GM19397 (cell line): ENCODE data around the gene VSTM2B.

Source experiments
- ATAC-seq: cut with Tn5 transposase; IDR thresholded peaks from one replicate; pipeline ENCODE4 v1.9.1; 2021; ENCODE audit warnings: mild to moderate bottlenecking, moderate library complexity; ENCODE audit not compliant: unreplicated experiment

VSTM2B gene

DNA sequence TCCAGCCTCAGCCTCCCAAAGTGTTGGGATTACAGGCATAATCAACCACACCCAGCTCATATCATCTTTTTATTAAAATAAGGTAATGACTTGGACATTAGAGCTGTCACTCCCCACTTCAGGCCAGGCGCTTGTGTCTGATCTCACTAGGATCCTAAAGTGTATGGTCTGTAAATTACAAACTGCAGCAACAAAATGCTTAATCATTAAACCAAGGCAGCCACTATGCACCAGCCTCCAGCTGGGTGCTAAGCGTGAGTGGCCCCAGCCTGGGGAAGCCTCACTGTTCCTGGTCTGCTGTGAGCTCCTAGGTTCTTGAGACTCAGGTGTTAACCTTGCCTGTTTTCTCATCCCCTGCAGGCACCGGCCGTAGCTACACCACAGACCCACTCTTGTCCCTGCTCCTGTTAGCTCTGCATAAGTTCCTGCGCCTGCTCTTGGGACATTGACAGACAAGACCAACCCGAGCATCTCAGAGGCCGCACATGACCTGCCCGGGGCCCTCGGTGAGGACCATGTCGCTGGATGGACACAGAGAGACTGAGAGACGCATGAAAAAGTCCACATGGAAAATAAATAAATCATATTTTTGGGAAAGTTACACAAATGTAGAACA lies 37.8 kb downstream of the VSTM2B start:
- ATAC-seq: no peak

DNA sequence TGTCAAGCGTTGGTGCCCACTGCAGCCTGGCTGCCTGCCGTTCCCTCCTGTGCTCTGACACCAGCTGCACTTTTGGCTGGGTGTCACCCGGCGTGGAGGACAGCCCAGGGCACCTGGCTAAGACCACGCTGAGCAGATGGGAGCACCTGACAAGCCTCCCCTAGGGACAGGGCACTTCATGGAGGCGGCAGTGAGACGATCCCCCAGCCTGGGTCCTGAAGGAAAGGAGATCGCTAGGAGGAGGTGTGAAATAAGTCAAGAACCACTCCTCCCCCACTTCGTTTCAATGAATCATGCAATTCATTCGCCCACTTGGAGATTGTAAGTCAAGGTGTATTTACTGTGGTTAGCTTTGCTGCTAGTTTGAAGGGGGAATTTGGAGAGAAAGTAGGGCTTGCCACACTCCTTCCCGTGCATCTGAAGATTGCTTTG lies 38.8 kb downstream of the VSTM2B start:
- no peak for ATAC-seq

DNA sequence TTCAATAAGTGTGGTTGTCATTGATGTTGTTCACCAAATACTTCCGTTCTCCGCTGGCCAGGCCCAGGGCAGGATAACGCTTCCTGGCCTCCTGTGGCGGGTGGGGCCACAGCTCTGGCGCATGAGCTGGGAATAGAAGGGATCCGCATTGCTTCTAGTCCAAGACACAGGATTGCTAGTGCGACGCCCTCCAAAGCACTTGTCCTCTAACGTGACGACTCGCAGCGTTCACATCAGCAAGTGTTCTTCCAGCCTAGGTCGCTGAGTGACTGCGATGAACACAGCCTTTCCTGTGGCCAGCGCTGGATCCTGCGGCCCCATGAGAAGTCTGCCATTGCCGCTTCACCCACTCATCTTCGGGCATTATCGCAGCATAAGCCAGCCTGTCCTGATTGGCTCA lies 39.4 kb downstream of the VSTM2B start:
- ATAC-seq: no peak

DNA sequence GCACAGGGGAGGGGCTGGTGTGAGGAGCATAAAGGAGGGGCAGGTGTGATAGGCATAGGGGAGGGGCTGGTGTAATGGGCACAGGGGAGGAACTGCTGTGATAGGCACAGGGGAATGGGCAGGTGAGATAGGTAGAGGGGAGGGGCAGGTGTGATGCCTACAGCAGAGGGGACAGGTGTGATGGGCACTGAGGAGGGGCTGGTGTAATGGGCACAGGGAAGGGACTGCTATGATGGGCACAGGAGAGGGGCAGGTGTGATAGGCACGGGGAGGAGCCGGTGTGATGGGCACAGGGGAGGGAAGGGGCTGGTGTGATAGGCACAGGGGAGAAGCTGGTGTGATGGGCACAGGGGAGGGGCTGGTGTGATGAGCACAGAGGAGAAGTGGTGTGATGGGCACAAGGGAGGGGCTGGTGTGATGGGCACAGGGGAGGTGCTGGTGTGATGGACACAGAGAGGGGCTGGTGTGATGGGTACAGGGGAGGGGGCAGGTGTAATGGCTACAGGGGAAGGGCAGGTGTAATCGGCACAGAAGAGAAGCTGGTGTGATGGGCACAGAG lies 40.8 kb downstream of the VSTM2B start:
- ATAC-seq: no peak

DNA sequence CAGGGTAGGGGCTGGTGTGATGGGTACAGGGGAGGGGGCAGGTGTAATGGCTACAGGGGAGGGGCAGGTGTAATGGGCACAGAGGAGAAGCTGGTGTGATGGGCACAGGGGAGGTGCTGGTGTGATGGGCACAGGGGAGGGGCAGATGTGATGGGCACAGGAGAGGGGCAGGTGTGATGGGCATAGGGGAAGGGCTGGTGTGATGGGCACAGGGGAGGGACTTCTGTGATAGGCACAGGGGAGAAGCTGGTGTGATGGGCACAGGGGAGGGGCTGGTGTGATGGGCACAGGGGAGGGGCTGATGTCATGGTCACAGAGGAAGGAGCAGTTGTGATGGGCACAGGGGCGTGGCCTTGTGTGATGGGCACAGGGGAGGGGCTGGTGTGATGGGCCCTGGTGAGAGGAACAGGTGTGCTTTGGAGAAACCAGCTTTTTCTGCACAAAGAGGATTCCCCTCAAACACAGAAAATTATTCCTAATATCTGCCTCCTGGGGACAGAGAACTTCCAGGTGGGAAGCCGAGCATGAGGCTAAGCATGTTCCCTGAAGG lies 41.6 kb downstream of the VSTM2B start:
- ATAC-seq: no peak

DNA sequence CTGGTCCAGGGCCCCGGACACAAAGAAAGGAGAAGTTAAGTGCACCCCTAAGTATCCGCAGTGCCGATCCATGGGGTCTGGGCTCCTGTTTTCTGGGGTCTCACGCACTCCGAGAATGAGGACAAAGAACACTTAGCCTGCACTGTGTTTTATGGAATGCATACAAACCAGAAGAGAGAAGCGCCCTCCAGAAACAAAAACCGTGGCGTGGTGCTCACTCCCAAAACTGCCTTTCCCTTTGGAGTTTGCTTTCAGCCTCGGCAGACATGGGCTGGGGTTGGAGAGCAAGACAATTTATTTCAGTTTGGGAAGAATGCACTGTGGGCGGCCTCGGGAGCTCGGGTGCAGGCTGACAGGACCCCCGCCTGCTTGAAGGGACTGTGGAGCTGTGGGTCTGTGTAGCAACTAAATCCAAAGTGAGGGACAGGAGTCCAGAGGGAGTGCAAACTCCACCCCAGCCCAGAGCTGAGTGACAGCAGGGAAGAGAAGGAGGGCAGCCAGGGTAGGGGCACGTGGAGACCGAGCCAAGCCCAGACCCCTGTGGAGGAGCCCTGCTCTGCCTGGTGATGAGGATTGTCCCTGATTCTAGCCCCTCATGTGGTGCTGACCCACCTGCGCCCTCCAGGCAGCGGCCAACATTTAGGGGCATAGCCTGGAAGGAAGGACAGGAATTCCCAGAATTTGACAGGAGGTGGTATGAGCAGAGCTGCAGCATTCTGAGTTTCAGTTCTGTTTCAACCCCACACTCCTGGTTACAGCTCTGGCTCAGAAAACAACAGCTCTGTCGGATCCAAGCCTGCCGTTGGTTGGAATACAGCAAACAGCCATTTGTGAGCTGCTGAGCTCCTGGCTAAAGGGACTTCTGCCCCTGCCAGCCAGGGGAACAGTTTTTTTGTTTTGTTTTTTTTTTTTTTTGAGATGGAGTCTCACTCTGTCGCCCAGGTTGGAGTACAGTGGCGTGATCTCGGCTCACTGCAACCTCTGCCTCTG lies 42.5 kb downstream of the VSTM2B start:
- no peak for ATAC-seq

DNA sequence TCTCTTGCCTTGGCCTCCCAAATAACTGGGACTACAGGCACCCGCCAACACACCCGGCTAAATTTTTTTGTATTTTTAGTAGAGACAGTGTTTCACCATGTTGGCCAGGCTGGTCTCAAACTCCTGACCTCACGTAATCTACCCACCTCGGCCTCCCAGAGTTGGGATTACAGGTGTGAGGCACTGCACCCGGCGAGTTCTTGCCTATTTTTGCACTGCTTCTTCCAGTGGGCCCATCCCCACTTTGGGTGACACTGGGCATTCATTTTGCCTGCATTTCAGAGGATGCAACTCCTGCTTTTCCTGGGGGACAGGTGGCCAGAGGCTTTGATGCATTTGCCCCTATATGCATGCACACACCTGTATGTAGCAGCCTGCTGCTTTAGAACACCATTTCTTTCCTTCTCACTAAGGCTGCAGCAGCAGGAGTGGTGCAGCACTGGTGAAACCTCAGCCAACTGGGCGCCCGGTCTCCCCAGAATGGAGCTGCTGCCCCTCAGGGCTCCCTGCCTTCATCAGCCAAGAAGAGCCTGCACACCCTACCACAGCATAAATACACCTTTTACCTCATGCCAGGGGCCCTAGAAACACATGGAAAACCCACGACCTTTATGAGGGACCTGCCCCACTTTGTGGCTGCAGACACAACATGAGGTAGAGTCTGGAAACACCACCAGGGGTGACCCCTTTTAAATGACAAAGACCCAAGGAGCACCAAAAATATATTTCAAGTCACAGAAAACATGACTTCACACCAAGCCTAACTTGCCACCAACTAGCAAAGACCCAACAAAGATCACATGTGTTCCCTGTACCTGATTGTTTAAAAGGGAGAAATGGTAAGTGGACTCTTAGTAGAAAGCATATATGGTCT lies 43.5 kb downstream of the VSTM2B start:
- ATAC-seq: no peak

DNA sequence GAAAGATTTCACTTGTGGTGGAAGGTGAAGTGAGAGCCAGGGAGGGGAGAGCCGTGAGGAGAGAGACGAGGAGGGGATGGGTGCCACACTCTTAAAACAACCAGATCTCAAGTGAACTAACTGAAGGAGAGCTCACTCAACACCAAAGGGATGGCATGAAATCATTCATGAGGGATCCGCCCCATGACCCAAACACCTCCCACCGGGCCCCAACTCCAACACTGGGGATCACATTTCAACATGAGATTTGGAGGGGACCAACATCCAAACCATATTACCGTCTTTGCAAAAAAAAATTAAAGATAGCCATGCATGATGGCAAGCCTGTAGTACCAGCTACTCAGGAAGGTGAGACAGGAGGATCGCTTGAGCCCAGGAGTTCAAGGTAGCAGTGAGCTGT lies 45.4 kb downstream of the VSTM2B start:
- ATAC-seq: no peak

DNA sequence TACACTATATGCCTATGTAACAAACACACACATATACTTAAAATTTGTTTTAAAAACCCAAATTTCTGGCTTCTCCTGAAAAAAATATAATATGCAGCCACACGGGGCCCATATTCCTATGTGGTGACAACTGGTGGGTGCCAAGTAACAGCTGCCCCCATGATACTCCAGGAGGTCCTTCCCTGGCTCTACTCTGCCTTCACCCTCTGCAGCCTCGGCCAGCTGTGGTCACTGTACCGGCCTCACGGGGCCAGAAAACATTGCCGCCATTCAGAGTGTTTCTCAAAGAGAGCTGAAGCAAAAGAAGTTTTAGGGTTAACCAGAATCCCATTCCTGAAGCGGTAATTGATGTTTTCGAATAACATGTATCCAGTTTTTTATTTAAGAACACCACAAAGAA lies 47.7 kb downstream of the VSTM2B start:
- ATAC-seq: no peak

DNA sequence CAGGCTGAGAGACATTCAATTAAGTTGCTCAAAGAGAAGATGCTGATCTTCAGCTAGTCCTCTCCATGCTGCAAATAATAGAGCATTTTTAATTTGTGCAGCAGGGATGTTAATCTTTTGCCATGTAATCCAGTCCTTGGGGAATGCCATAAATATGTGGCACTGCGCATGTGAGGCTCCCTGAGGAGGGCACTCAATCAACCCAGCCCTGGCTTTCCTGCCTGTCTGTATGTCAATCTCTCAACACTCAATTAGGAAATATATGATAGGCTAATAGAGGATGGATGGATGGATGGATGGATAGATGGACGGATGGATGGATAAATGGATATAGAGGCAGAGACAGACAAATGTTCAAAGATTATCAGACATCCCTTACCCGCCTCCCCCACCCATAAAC lies 48.7 kb downstream of the VSTM2B start:
- ATAC-seq: no peak

DNA sequence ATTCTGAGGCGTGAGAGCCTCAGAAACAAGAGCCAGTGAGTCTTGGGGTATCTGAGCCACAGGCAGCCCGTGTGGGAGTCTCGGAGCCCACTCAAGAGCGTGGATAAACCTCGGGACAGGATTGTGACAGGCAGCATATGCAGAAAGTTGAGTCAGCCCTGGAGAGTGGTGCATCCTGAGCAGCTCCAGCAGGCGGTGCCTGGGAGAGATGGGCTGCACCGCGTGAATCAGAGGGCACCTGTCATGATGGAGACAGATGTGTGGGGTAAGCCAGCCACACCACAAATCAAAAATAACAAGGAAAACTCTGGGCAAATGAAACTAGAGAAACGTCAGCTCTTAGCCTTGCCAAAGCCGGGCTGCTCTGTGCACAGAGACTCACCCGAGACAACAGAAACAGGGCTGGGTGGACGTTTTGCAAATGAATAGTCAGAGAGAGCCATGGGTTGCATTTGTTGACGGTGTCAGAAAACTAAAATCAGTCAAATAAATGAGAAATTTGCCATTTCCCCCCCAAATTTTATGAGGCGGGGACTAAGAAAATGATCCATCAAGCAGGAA lies 50.3 kb downstream of the VSTM2B start:
- ATAC-seq: no peak

DNA sequence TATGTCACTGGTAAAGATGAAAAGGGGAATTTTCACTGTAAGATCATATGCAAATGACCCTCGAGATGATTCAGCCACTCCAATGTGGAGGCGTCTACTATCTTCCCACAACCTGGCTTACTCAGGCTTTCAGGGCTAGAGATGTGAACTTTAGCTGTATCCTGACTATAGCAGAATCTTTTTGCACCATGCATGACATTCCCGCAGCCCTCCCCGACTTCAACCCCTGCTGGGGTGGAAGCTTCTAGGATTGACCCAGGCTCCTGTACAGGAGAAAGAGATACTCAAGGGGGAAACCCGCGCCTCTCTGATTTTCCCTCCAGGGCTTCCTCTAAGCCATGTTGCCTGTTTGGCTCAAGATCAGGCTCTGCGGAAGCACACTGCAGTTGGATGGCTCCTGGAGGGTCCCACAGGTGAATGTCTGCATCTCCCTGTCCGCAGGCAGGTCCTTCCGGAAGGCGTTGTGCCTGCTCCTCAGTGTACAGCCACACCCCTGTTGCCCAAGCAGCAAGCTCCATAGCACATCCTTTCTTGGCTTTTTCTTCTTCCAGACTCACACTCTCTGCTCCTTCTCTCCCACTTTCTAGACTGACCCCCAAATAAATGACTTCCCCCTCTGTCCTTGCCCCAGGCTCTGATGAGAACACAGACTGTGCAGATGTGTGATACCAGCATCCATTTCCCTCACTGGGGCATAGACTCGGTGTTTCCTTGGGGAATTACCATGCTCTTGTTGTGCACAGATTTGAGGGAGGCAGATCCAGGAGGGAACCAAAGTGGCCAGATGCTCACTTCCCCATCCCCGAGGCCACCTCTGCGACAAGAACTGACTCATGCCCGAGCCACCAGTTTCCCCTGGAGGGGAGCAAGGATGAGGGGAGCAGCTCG lies 51.2 kb downstream of the VSTM2B start:
- no peak for ATAC-seq

DNA sequence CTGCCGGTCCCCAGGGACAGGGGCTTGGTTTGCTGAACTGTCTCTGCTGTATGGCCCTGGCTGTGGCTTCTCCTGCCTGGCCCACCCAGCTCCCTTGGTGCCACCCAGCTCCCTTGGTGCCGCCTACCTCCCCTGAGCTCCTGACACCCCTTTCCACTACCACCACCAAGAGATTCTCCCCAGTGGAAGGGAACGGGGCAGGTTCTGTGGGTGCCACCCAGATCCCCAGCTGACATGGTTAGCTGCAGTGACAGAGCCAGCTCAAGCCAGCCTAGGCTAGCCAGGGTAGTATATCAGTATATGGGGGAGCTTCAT lies 51.8 kb downstream of the VSTM2B start:
- ATAC-seq: no peak

DNA sequence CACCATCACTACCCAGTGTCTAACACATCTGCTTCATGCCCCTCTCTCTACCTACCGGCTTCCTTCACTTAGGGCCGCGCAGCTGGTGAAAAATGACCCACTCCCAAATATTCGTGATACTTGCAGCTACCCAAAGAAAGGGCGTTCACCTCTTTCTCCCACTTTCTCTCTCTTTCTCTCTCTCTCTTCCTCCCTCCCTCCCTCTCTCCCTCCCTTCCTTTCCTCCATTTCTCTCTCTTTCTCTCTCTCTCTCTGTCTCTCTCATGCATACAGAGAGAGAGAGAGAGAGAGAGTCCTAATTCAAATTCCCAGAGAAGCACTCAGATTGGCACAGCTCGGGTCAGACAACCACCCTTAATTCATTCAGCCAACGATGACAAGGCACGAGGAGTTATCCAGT lies 52.6 kb downstream of the VSTM2B start:
- no peak for ATAC-seq

DNA sequence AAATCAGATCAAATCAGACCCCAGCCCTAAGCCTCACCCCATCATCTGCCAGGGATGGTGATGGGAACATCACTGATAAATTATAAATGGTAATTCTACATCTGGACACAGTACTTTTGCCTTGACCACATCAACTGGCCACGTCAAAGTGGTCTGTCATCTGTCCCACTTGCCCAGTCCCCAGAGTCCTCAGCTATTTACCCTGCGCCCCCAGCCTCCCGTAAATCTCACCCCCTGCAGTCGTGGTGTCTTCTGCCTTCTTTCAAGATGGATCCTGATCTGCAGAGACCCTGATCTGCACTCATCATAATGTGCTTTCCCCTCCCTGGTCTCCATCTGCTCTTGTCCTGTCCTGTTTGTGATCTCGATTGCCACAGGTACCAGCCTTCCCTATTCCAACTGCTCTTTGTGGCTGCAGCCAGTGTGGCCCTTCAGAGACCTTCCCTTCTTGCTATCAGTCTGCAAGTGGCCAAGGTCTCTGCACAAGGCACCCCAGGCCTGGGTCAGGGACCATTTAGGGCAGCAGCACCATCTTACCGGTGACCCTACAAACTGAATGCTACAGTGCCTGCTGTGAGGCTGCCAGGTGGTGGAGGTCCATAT lies 53.6 kb downstream of the VSTM2B start:
- ATAC-seq: no peak

DNA sequence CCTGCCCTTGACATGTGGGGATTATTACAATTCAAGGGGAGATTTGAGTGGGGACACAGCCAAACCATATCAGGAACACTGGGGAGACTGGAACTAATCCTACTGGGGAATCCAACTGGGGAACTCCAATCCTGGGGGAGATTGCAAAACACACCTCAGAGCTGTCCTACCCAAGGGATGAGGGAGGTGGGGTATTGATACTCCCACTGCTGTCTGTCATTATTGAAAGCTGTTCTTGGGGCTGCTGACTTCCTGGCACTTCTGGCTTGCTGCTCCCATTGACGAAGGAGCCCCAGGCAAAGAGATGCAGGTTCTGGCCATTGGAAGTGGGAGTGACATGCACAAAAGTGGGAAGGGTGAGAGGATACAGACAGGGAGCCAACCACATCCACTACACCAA lies 55.6 kb downstream of the VSTM2B start:
- ATAC-seq: no peak

DNA sequence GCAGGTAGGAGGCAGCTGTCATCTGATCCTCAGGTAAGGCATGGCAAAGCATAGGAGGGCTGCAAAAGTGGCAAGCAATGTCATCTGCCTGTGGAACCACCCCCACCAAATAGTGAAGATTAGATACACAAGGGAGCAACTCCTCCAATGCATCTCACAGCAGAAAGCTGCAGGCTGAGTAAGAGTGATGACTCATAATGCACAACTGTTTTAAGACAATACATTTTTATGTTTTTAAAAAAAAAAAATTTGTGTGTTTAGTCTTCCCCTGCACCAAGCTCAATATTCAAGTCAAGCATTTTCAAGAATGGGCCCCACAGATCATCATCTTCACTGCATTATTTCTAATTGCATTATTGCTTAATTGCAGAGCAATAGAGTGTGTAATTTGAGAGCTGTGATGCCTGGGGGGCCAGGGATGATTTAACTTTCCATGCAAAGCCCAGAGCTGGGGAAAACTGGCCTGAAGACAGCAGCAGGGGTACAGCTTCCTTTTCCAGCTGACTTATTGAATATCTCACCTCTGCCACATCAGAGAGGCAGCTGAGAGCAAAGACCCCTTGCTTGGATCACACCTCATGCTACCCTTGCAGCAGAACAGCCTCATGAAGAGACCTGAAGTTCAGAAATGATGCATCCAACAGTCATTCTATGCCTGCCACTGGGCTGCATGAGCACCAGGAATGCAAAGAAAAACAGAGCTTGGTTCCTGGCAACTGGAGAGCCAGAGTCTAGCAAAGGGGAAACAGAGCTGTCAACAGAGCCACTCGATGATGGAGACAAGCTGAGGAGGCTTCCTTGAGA lies 57.6 kb downstream of the VSTM2B start:
- no peak for ATAC-seq

DNA sequence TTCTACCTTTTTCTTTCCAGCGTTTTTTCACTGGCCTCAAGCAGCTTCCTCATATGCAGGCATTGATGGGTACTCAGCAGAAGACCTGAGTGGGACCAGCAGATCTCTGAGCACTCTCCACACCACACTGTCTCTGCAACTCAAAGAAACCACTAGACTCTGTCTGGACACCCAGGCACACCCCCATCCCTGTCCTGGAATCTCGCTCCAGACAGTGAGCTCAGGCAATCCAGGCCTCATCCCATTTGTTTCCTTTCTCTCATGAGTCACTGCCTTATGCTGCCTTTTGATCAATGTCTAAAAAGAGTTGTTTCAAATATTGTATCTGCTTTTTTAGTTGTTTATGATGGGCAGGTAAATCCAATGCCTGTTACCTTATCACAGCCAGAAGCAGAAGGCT lies 60.6 kb downstream of the VSTM2B start:
- no peak for ATAC-seq
